HG02642 (cell line): ENCODE measurements around the gene MAML3.

ENCODE experiments used
- ATAC-seq: cut with Tn5 transposase; IDR thresholded peaks from one replicate; pipeline ENCODE4 v1.9.1; 2021; ENCODE audit warnings: mild to moderate bottlenecking; ENCODE audit not compliant: unreplicated experiment, poor library complexity

Gene MAML3

DNA sequence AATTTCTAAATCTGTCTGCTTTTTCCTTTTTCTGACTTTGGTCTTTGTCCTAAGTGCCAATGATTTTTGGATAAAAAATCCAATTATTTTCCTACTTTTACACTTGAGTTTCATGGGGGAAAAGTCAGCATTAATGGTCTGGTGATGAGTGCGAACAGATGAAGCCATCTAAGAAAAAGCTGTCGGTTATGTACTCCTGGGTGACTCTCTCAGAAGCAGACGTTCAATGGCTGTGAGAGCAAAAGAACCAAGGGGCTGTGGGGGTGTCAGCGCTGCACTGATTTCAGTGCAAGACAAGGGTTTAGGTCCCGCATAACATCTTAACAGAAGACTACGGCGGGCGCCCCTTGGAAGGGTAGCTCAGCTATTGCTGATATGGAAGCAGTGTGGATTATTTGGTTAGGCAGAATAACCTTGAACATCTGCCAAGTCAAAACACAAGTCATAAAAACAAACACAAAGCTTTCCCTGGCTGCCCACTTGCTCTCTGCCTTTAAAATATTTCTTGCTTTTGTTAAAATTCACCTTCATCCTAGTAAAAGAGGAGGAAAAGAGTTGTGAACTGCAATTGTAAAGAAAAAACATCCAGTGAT is 240.5 kb downstream of the MAML3 start:
- ATAC-seq: no peak

DNA sequence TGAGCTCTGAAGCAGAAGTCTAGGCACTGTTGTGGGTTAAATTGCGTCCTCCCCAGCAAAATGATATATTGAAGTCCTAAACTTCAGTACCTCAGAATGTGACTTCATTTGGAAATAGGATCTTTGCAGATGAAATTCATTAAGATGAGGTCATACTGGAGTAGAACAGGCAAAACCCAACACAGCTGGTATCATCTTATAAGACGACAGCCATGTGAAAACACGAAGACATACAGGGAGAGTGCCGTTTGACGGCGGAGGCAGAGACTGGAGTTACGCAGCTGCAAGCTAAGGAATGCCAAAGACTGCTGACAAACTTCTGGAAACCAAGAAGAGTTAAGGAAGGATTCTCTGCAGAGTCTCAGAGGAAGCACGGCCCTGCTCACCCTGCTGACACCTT is 241.5 kb downstream of the MAML3 start:
- no peak for ATAC-seq

DNA sequence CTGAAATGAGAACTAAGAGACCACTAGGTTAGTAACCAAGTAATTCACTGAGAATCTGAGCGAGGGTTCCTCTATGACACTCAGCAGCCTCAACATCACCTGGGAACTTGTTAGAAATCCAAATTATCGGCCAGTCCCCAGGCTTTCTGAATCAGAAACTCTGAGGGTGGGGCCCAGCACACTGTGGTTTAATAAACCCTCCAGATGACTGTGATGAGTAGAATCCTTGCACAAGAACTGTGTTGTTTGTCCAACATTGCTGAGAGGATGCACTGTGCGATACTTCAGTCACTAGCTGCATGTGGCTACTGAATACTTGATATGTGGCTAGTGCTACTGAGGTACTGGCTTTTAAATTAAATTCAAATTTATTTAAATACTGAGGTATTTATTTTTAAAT is 243.9 kb downstream of the MAML3 start:
- ATAC-seq: no peak

GRCh38 chr4:139908636-139909437 is 245.1 kb downstream of the MAML3 start:
- ATAC-seq: no peak

GRCh38 chr4:139907001-139907809 is 246.8 kb downstream of the MAML3 start:
- no peak for ATAC-seq

GRCh38 chr4:139905489-139905888 is 248.5 kb downstream of the MAML3 start:
- no peak for ATAC-seq

GRCh38 chr4:139904406-139904805 is 249.6 kb downstream of the MAML3 start:
- ATAC-seq: no peak

DNA sequence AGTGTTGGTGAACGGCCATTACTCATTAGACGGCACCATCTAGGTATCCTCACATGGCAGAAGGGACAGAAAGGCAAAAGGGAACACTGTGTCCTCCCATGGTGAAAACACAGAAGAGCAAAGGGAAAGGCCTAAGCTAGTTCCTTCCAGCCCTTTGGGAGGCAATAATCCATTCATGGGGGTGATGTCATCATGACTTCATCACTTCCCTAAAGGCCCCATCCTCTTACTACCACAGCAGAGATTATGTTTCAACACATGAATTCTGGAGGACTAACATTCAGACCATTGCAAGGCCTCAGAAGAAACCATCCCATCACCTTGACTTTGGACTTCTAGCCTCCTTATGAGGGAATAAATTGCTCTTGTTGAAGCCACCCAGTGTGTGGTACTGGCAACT is 250.1 kb downstream of the MAML3 start:
- no peak for ATAC-seq

- ATAC-seq: no peak
Observed at GRCh38 chr4:139902321-139903320, 251.4 kb downstream of the MAML3 start.

- ATAC-seq: no peak
Observed at GRCh38 chr4:139901531-139902320, 252.3 kb downstream of the MAML3 start.

DNA sequence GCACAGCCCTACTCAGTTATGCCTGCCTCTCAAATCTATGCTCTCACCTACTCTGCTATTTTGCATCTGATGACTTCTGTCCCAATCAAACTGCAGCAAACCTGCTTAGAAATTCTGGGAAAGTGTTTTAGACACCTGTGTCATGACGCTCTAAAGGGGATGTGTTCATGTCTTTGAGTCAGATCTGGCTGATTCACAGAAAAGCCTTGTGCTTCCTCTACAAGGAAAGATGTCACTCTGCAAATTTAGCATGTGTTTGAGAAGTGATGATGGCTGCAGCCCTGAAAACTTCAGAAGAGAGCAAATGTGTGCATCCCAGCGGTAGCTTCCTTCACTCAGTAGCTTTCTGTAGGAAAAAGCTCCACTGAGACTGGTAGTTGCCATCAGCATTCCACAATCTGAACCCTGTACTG is 253.0 kb downstream of the MAML3 start:
- no peak for ATAC-seq

- no peak for ATAC-seq
Observed at GRCh38 chr4:139899346-139899745, 254.6 kb downstream of the MAML3 start.

- peak; percentile 50 for ATAC-seq
Observed at GRCh38 chr4:139898293-139898692, 255.7 kb downstream of the MAML3 start.

DNA sequence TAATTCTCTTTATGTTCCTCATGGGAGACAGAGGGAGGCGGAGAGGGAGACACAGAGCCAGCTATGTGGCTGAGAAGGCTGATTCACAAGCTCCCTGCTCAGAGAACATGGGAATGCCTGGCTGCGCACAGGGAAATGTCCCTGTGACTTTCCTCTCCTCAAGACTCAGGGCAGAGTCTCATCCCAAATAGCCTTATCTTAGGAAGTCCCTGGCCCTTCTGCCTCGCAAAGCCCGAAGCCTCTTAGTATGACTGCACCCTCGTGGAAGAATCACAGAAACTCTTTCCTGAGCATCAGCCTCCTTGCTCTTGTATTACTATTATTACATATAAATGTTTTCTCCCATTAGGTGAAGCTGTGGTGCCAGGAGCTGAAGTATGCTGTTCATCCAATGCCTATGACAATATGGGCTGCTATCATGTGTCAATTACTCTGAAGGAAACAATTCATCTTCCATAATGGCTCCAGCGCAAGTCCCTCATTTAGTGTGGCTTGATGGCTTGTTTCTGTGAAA is 257.8 kb downstream of the MAML3 start:
- ATAC-seq: no peak

DNA sequence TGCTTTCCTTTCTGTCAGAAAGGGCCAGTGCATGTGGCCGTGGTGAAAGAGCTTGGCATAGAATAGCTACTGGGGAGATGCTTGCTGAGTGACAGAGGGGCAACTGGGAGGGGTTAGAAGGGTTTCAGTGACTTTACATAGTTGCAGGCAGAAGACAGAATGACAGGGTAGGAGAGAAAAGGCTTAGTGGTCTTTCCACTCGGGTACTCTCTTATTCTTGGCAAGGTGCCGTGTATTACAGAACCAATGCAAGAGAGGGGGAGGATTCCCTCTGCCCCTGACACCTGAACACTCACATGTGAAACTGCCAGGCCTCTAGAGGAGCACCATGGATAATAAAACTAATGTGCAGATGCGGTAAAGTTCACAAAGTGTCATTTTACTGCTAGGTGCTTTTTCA is 260.2 kb downstream of the MAML3 start:
- ATAC-seq: no peak

GRCh38 chr4:139892973-139893736 is 260.8 kb downstream of the MAML3 start:
- no peak for ATAC-seq

DNA sequence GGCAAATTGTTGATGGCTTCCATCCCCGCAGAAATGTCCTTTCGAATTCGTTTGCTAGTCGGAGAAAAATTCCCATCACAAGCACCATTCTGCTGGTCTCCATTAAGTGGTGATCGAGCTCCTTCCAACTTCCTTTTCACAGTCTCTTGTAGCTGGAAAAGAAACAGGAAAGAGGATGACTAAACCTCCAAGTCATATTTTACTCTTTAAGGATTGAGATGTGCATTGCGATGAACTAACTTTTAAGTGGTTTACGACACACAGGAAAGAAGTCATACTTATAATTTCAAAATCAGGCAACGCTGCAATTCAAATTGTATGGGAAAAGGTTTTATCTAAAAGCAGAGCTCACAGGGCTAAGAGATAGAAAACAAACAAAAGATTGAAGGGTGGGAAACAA is 263.2 kb downstream of the MAML3 start:
- no peak for ATAC-seq

DNA sequence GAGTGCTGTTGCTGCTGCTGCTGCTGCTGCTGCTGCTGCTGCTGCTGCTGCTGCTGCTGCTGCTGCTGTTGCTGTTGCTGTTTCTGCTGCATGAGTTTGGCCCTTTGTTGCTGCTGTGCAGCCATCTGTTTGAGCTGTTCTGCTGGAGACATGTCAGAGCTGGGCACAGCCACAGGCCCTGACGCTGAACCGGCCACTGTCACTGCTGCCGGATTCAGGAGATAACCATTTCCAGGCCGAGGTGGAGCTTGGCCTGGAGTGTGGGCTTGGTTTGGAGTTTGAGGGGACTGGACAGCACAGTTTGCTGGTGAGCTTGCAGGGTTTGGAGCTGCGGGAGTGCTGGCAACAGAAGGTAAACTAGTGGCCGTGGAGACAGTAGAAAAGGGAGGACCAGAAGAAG is 264.1 kb downstream of the MAML3 start:
- ATAC-seq: no peak
